Embryonic facial prominence (tissue), 1 donor: ENCODE results near the gene TMEM26.
"Not testable (repeated sequence)": the region's sequence is repeated elsewhere in the genome, so short reads cannot be mapped to it uniquely, and the experiment has no call there.

ENCODE experiments used
- DNase-seq: peaks from one replicate; pipeline ENCODE4 v3.0.0-alpha.2; 2016; ENCODE audit errors: extremely low spot score

TMEM26 gene

DNA sequence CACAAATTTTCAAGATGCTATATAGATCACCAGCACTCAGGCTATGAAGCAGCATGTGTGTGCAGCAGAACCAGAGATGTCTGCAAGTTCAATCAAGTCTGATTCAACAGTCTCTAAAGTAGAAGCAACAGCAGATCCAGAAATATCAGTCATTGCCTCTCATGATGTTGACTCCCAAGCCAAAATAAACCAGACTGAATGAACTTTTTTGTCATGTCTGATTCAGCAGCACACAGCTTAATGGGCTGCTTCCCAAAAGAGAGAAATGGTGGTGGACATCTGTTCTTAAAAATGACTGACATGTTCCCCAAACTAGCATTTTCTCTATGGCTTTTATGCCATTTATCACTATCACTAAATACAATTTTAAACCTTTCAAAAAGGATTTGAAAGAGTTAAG lies 53.8 kb downstream of the TMEM26 start:
- no peak for DNase-seq

GRCh38 chr10:61398366-61399129 lies 54.6 kb downstream of the TMEM26 start:
- DNase-seq, result no peak

GRCh38 chr10:61397175-61397986 lies 55.8 kb downstream of the TMEM26 start:
- DNase-seq, result no peak

- no peak for DNase-seq
Observed at GRCh38 chr10:61391281-61391680, 61.9 kb downstream of the TMEM26 start.

DNA sequence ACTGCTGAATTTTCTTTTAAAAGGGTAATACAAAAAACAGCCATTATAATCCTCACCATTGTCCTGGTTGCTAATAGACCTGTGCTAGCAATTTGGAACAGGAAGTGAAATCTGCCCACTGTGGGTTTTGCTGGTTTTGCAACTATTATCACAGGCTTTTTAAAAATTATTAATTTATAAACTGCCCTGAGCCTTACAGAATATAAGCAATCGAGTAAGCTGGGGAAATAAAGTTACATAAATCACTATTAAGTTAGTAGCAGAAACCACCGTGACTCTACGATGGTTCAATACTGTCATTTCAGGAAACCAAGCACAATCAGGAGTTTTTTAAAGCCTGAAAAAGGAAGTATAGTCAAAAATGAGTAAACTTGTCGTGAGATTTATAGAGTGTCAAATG lies 62.3 kb downstream of the TMEM26 start:
- no peak for DNase-seq

- no peak for DNase-seq
Observed at GRCh38 chr10:61389887-61390286, 63.3 kb downstream of the TMEM26 start.

DNA sequence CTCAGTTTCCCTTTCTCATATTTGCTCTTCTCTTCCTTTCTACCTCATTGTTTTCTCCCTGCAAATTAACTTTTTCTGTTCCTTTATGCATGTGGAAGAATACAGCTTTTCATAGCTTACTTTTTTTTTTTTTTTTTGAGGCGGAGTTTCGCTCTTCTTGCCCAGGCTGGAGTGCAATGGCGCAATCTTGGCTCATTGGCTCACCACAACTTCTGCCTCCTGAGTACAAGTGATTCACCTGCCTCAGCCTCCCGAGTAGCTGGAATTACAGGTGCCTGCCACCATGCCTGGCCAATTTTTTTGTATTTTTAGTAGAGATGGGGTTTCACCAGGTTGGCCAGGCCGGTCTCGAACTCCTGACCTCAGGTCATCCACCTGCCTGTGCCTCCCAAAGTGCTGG lies 64.2 kb downstream of the TMEM26 start:
- not testable (repeated sequence) for DNase-seq

DNA sequence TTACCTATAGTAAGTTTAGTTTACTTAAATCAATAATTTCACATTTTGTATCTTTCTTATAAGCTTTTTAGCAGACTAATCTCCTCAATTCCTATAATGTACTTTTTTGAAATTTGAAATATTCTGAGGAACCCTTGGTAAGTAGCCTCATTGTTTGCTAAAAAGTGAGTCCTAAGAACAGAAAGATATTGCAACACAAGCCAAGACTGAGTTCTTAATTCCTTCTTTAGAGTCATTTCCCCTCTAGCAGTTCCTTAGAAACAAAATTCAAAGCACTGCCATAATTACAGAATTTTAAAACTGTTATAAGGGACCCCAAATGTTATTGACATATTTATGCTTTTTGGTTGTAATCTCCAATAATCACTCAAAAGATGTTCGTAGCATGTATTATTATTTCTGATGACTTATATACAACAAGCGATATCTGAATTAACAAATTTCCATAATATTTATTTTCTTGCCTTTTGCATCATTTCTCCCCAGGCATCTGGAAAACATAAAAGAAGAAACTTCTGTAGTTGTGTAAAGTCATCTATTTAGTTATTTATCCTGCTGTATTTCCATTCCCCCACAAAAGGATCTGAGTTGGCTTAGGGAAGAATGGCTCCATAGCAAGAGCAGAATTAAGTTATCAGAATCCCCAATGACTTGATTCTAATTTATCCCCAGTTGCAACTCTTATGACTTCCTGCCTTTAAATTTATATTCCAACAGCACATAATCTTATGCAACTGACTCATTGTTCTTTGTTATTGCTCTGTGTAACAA lies 67.8 kb downstream of the TMEM26 start:
- no peak for DNase-seq

DNA sequence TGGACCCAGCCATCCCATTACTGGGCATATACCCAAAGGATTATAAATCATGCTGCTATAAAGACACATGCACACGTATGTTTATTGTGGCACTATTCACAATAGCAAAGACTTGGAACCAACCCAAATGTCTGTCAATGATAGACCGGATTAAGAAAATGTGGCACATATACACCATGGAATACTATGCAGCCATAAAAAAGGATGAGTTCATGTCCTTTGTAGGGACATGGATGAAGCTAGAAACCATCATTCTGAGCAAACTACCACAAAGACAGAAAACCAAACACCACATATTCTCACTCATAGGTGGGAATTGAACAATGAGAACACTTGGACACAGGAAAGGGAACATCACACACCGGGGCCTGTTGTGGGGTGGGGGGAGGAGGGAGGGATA lies 72.0 kb downstream of the TMEM26 start:
- DNase-seq, result not testable (repeated sequence)

GRCh38 chr10:61378865-61379264 lies 74.3 kb downstream of the TMEM26 start:
- DNase-seq, result no peak

DNA sequence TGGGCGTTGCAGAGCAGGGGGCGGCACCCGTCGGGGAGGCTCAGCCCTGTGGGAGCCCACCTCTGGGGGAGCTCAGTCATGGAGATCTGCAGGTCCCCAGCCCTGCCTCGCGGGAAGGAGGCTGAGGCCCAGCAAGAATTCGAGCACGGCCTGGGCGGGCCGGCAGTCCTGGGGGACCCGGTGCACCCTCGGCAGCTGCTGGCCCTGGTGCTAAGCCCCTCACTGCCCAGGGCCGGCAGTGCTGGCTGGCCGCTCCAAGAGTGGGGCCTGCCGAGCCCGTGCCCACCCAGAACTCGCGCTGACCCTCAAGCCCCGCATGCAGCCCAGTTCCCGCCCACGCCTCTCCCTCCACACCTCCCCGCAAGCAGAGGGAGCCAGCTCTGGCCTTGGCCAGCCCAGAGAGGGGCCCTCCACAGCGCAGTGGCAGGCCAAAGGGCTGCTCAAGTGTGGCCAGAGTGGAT lies 76.2 kb downstream of the TMEM26 start:
- no peak for DNase-seq

- no peak for DNase-seq
Observed at GRCh38 chr10:61376377-61376776, 76.8 kb downstream of the TMEM26 start.

GRCh38 chr10:61366365-61366764 lies 86.8 kb downstream of the TMEM26 start:
- DNase-seq, result no peak

DNA sequence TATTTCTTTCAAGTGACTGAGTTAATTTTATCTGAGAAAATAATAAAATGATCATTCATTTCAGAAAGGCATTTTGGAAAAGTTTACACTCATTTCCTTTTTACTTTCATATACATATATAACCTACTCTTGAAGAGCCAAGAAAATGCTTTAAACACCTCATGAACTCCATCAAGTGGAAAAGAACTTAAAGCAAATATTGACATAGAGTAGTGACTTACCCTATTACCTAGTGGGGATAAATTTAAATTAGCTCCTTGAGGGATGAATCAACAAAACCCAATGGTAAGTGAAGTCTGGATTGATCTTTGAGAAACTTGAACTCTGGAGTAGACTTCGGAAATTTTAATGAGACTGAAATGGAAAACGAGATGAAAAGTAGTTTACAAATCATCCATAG lies 88.6 kb downstream of the TMEM26 start:
- no peak for DNase-seq

DNA sequence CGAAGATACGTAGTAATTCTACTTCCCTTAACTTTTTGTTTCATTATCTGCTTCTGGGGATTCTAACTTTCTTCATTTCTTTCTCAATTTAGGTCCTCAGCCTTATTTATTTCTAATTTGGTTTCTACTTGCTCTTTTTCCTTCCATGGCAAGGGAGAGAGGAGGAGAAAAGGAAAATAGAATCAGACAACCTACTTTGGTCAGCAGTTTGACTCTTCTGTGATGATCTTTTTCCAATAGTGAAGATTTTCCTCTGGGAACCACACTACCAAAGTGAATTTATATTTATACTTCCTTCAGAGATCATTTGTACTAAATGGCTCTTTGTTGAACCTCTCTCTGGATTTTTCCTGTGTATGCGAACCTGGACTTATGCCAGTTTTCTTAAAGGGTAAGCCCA lies 90.2 kb downstream of the TMEM26 start:
- DNase-seq, result no peak

DNA sequence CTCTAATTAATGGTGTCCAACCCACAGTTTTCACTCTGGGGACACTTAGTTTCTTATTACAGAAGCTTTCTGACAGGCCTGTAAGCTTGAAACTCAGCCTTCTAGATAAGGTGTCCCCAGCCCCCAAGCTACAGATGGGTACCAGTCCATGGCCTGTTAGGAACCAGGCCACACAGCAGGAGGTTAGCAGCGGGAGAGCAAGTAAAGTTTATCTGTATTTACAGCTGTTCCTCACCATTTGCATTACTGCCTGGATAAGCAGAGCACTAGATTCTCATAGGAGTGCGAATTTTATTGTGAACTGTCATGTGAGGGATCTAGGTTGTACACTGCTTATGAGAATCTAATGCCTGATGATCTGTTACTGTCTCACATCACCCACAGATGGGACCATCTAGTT lies 93.7 kb downstream of the TMEM26 start:
- DNase-seq, result no peak

DNA sequence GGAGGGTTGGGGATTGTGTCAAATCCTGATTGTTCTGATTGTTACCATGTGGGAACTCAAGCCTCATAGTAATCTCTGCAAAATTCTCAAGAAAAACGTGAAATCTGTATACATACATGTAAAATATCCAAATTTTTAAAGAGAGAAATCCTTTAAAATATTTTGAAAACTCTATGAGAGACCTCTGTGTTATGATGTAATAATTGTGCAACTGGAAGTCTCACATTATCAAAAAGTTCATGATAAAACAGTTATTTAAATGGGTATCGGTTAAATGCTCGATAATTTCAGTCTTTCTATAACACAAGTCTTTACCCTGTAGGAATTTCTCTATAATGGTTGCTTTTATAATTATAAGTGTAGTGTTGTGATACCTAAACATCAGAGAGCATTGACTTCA lies 95.5 kb downstream of the TMEM26 start:
- no peak for DNase-seq
